Measurements from ENCODE around the gene TIMMDC1. TPM values are rescaled to one million over a fixed set of nuclear protein-coding genes. Genes with fewer than 3 reads are reported as not detected.
"Not testable (repeated sequence)": the region's sequence is repeated elsewhere in the genome, so short reads cannot be mapped to it uniquely, and the experiment has no call there.

Gene TIMMDC1
- total RNA-seq, 1 donor from 2014 or later, result 117 TPM

DNA sequence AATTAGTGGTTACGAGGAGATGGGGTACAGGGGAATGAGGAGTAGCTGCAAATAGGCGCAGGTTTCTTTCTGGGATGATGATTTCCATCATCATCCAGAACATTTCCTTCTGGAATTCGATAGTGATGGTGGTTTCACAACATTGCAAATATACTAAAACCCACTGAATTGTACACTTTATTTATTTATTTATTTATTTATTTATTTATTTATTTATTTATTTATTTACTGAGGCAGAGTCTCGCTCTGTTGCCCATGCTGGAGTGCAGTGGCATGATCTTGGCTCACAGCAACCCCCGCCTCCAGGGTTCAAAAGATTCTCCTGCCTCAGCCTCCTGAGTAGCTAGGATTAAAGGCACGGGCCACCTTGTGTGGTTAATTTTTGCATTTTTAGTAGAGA, 54.6 kb downstream of the TIMMDC1 start:
- not testable (repeated sequence) for H3K9me3 Mint-ChIP-seq, H3K4me3 Mint-ChIP-seq, DNase-seq, H3K27ac Mint-ChIP-seq, H3K27me3 Mint-ChIP-seq
- Mint-ChIP-seq H3K4me1 (peaks cover 35% of the 10 kb centered on the region), H3K36me3 (ENCODE audit: low read depth) (peaks cover 37% of the 10 kb centered on the region)
- intact Hi-C loops (cut with micrococcal nuclease), result loop anchor here (10.0 kb wide), 2 partner anchors 542 to 668 kb away; partner anchors contain the start of gene GSK3B

- intact Hi-C loops (cut with micrococcal nuclease), result loop anchor here (10.0 kb wide), 2 partner anchors 541 to 669 kb away; partner anchors contain the start of gene GSK3B
- Mint-ChIP-seq H3K27me3 (no peaks in the 10 kb centered on the region), H3K27ac (peak overlapping the region; percentile 45), H3K4me1 (peaks cover 39% of the 10 kb centered on the region), H3K36me3 (ENCODE audit: low read depth) (peaks cover 37% of the 10 kb centered on the region), H3K9me3 (no peaks in the 10 kb centered on the region), H3K4me3 (no peak overlapping the region)
- no peak for DNase-seq
Observed at GRCh38 chr3:119553823-119554415, 55.6 kb downstream of the TIMMDC1 start.

DNA sequence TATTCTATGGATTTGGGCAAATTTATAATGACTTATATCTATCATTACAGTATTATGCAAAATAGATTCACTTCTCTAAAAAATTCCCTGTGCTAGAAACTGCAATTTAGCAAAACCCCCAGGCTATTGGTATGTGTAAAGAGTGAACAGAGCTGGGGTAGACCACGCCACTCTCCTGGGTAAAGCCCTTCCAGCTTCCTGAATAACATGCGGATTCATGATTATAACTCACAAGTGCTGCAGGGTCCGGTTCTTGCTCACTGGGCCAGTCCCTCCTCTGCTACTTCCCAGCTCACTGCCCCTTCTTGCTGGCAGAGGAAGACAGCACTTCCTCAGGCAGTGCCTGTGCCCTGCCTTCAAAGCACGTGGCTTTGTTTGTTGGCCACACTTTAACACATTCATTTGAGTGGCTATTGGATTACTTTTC, 57.0 kb downstream of the TIMMDC1 start:
- intact Hi-C loops (cut with micrococcal nuclease), result loop anchor here (5.0 to 10.0 kb wide), 3 partner anchors 278 to 671 kb away; partner anchors contain the start of gene GSK3B
- peaks cover 34% of the 10 kb centered on the region for H3K36me3 Mint-ChIP-seq (ENCODE audit: low read depth)
- no peaks in the 10 kb centered on the region for H3K27me3 Mint-ChIP-seq
- peak overlapping the region; percentile 4 for H3K27ac Mint-ChIP-seq
- H3K4me3 Mint-ChIP-seq, result peak overlapping the region; percentile 80
- peak; percentile 58 for DNase-seq
- H3K4me1 Mint-ChIP-seq, result peaks cover 44% of the 10 kb centered on the region
- H3K9me3 Mint-ChIP-seq, result no peaks in the 10 kb centered on the region

DNA sequence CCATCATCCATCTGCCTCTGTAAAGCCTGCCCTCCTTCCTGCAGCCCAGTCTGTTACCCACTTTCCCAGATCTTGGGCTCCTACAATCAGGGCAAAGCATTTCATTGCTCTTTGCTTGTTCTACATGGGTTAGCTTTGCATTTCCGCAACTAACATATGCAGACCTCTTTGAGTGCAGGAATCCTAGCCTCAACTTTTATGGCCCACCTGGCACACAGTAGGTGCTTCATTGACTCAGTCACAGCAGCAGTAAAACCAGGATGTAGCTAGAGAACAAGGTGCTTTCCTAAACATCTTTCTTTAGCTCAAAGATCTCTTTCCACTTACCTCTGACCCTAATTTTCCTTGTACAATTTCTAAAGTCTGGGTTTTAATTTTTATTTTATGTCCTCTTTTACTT, 57.6 kb downstream of the TIMMDC1 start:
- Mint-ChIP-seq H3K9me3 (no peaks in the 10 kb centered on the region), H3K27me3 (no peaks in the 10 kb centered on the region), H3K27ac (peak overlapping the region; percentile 68), H3K36me3 (ENCODE audit: low read depth) (peaks cover 30% of the 10 kb centered on the region), H3K4me1 (peaks cover 42% of the 10 kb centered on the region), H3K4me3 (peak overlapping the region; percentile 80)
- intact Hi-C loops (cut with micrococcal nuclease), result loop anchor here (5.0 to 10.0 kb wide), 3 partner anchors 279 to 671 kb away; partner anchors contain the start of gene GSK3B
- DNase-seq, result no peak

DNA sequence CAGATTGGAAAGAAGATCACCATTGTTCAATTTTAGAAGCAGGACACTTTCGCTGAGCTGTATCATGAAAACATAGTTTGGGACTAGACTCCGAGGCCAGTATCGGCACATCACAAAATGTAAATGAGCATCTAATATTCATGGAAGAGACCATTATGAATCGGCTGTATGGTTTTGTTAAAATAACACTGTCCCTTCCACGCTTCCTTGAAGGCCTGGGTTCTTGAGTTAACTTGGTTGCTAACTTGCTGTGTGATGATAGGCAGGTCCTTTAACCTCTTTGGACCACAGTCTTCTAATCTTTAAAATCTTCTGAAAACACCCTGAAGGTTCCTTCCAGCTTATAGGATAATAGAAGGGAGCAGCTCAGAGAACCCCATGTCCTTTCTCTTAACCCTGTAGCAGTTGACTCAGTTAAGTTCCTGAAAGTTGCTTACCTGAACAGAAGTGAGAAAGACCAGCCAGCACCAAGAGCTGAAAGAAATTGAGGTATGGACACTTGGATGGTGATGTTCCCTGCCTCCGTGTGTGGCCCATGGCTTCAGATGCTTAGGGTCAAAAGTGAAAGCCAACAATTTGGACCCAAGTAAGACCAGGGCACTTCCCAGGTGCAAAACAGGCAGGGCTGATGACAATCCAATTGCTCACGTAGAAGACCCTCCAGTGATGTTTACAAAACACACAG, 59.0 kb downstream of the TIMMDC1 start:
- H3K36me3 Mint-ChIP-seq (ENCODE audit: low read depth), result peaks cover 23% of the 10 kb centered on the region
- peaks cover 47% of the 10 kb centered on the region for H3K4me1 Mint-ChIP-seq
- H3K9me3 Mint-ChIP-seq, result no peaks in the 10 kb centered on the region
- intact Hi-C loops (cut with micrococcal nuclease), result loop anchor here (5.0 to 10.0 kb wide), 3 partner anchors 280 to 673 kb away; partner anchors contain the start of gene GSK3B
- H3K4me3 Mint-ChIP-seq, result peak overlapping the region; percentile 80
- no peak for DNase-seq
- H3K27ac Mint-ChIP-seq, result peak overlapping the region; percentile 77
- H3K27me3 Mint-ChIP-seq, result no peaks in the 10 kb centered on the region

GRCh38 chr3:119557877-119558269, 59.5 kb downstream of the TIMMDC1 start:
- Mint-ChIP-seq H3K4me3 (peak overlapping the region; percentile 80), H3K27ac (peak overlapping the region; percentile 77), H3K4me1 (peaks cover 53% of the 10 kb centered on the region), H3K36me3 (ENCODE audit: low read depth) (peaks cover 21% of the 10 kb centered on the region), H3K27me3 (no peaks in the 10 kb centered on the region), H3K9me3 (no peaks in the 10 kb centered on the region)
- peak; percentile 78 for DNase-seq
- intact Hi-C loops (cut with micrococcal nuclease), result loop anchor here (2.0 to 10.0 kb wide), 6 partner anchors 49 to 673 kb away; partner anchors contain the start of genes GSK3B, TIMMDC1 and TMEM39A

DNA sequence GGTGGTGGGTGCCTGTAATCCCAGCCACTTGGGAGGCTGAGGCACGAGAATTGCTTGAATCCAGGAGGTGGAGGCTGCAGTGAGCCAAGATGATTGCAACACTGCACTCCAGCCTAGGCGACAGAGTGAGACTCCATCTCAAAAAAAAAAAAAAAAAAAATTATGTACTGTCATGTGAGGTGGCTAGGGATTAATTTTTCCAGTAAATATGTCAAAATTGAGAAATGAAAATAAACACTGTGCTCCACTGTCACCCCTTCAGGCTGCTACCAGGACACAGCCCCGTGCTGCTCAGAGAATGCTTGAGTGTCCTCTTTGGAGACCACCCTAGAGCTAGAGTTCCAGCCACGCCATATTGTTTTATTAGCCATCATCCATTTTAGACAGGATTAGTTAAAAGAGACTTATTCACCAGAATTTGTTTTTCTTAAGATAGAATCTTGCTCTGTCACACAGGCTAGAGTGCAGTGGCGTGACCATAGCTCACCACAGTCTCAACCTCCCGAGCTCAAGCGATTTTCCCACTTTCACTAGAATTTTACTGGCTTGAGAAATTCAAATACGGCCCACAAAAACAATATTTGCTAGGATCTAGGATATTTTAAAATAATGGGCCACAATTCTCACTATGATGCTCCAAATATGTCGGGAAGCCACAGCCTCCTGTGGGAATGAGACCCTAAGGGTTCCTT, 60.4 kb downstream of the TIMMDC1 start:
- H3K27ac Mint-ChIP-seq, result peak overlapping the region; percentile 77
- H3K36me3 Mint-ChIP-seq (ENCODE audit: low read depth), result peaks cover 19% of the 10 kb centered on the region
- no peaks in the 10 kb centered on the region for H3K9me3 Mint-ChIP-seq
- H3K27me3 Mint-ChIP-seq, result no peaks in the 10 kb centered on the region
- intact Hi-C loops (cut with micrococcal nuclease), result loop anchor here (1.0 to 10.0 kb wide), 9 partner anchors 50 to 674 kb away; partner anchors contain the start of genes GSK3B, TIMMDC1 and TMEM39A
- DNase-seq, result no peak
- H3K4me3 Mint-ChIP-seq, result peak overlapping the region; percentile 80
- H3K4me1 Mint-ChIP-seq, result peaks cover 53% of the 10 kb centered on the region

- Mint-ChIP-seq H3K27ac (peak within 1 kb of the TSS; percentile 77), H3K9me3 (no peaks in the 10 kb centered on the region), H3K4me3 (peak within 1 kb of the TSS; percentile 80), H3K27me3 (no peaks in the 10 kb centered on the region), H3K4me1 (peaks cover 53% of the 10 kb centered on the region), H3K36me3 (ENCODE audit: low read depth) (peaks cover 18% of the 10 kb centered on the region)
- DNase-seq, result peak; percentile 92
- intact Hi-C loops (cut with micrococcal nuclease), result loop anchor here (1.0 to 10.0 kb wide), 9 partner anchors 51 to 675 kb away; partner anchors contain the start of genes GSK3B, TIMMDC1 and TMEM39A
Observed at GRCh38 chr3:119559441-119559963, 61.2 kb downstream of the TIMMDC1 start, which contains the start of gene CD80. Gene CD80 (minus strand): TSS chr3:119559614. CDS start chr3:119557728, 1,886 bp downstream.

- intact Hi-C loops (cut with micrococcal nuclease), result no loop called here
- H3K4me1 Mint-ChIP-seq, result peaks cover 47% of the 10 kb centered on the region
- H3K27ac Mint-ChIP-seq, result peak overlapping the region; percentile 34
- H3K4me3 Mint-ChIP-seq, result peak overlapping the region; percentile 5
- H3K36me3 Mint-ChIP-seq (ENCODE audit: low read depth), result peaks cover 18% of the 10 kb centered on the region
- H3K27me3 Mint-ChIP-seq, result no peaks in the 10 kb centered on the region
- no peak for DNase-seq
- no peaks in the 10 kb centered on the region for H3K9me3 Mint-ChIP-seq
Observed at GRCh38 chr3:119560160-119560559, 61.8 kb downstream of the TIMMDC1 start.

DNA sequence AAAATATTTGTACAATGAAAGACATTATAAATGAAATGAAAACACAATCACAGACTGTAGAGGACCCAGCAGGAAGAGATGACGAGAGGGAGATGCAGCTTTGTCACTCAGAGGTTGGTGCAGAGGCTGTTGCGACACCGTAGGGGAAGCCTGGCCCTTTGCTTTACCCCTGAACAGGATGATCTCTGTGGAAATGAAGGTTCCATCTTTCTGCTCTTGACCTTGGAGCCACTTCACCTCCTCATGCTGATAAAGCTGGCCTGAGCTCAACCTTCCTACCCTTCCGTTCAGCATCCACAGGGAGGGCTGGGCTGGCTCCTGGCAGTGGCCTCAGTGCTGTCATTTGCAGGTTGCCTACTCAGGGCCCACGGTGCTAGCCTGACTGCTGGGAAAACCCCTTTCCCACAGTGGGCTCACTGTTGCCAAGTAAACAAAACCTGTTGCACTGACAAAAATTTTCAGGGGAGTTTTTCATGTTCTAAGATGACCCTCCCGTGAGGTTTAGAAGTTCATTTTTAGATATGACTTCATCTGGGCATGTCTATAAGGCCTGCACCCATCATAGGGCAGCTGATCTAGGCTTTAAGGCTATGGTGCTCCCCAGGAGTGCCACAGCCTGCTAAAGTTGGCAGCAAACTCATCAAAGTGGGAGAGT, 64.1 kb downstream of the TIMMDC1 start:
- peak; percentile 82 for DNase-seq
- Mint-ChIP-seq H3K27me3 (peaks cover 7% of the 10 kb centered on the region), H3K4me3 (peak overlapping the region; percentile 63), H3K36me3 (ENCODE audit: low read depth) (no peaks in the 10 kb centered on the region), H3K9me3 (peaks cover 6% of the 10 kb centered on the region), H3K27ac (peak overlapping the region; percentile 95), H3K4me1 (peaks cover 26% of the 10 kb centered on the region)
- intact Hi-C loops (cut with micrococcal nuclease), result loop anchor here (1.0 kb wide), 2 partner anchors 17 to 77 kb away; partner anchors contain the start of gene ADPRH

DNA sequence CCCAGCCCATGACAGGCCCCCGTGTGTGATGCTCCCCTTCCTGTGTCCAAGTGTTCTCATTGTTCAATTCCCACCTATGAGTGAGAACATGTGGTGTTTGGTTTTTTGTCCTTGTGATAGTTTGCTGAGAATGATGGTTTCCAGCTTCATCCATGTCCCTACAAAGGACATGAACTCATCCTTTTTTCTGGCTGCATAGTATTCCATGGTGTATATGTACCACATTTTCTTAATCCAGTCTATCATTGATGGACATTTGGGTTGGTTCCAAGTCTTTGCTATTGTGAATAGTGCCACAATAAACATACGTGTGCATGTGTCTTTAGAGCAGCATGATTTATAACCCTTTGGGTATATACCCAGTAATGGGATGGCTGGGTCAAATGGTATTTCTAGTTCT, 65.0 kb downstream of the TIMMDC1 start:
- intact Hi-C loops (cut with micrococcal nuclease), result not testable (repeated sequence)

DNA sequence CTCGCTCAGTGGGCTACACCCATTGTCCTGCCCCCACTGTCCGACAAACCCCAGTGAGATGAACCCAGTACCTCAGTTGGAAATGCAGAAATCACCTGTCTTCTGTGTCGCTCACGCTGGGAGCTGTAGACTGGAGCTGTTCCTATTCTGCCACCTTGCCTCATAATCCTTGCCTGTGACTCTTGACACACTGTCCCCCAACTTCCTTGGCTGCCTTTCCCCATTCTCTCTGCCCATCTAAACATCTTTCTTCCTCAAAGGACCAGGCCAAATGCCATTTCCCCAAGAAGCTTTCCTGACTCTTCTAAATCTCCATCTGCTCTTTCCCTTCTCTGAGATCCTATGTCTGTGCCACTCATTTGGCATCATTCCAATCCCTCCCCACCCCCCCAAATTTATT, 70.8 kb downstream of the TIMMDC1 start:
- Mint-ChIP-seq H3K4me3 (no peak overlapping the region), H3K27me3 (peaks cover 11% of the 10 kb centered on the region)

More for the DNA sequence above, 65.0 kb downstream of the TIMMDC1 start:
- not testable (repeated sequence) for H3K9me3 Mint-ChIP-seq; H3K27ac Mint-ChIP-seq; H3K4me3 Mint-ChIP-seq; H3K36me3 Mint-ChIP-seq (ENCODE audit: low read depth); DNase-seq
- H3K4me1 Mint-ChIP-seq, result peaks cover 18% of the 10 kb centered on the region
- peaks cover 11% of the 10 kb centered on the region for H3K27me3 Mint-ChIP-seq

DNA sequence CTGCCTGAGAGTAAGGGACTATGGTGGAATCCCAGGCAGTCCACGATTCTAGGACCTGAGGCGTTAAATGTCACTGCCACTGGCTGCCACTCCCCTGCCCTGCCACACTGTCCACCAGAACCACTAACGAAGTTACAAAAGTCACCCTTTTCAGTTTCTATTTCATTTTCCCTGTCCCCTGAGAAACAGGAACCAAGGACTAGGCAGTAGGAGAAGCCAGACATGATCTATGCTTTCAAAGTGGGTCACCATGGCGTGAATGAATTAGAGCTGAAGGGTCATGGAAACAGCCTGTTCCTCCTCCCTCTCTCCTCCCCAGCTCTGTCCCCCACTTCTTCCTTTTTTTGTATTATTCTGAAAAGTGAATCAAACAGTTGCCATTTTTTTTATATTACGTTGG, 71.9 kb downstream of the TIMMDC1 start:
- Mint-ChIP-seq H3K9me3 (peaks cover 10% of the 10 kb centered on the region), H3K27ac (no peak overlapping the region), H3K36me3 (ENCODE audit: low read depth) (no peaks in the 10 kb centered on the region), H3K4me3 (no peak overlapping the region), H3K4me1 (peaks cover 8% of the 10 kb centered on the region), H3K27me3 (peaks cover 11% of the 10 kb centered on the region)
- intact Hi-C loops (cut with micrococcal nuclease), result no loop called here
- no peak for DNase-seq

More for the DNA sequence above, 70.8 kb downstream of the TIMMDC1 start:
- Mint-ChIP-seq H3K27ac (no peak overlapping the region), H3K4me1 (peaks cover 8% of the 10 kb centered on the region), H3K9me3 (peaks cover 10% of the 10 kb centered on the region), H3K36me3 (ENCODE audit: low read depth) (no peaks in the 10 kb centered on the region)
- intact Hi-C loops (cut with micrococcal nuclease), result no loop called here
- DNase-seq, result no peak
